ENCODE measurements around the gene RNF152.

- TF ChIP-seq POLR2AphosphoS5 (IDR thresholded peaks at IDR 0.05; ENCODE audit: borderline replicate concordance, low read depth, low read length) (no peak), EZH2 (IDR thresholded peaks at IDR 0.05) (no peak), FOXP2 (optimal IDR thresholded peaks at IDR 0.05; ENCODE audit: control extremely low read depth, extremely low read length, insufficient read depth) (no peak)
Measured at GRCh38 chr18:61887838-61888237, 5.0 kb downstream of the RNF152 start.
